Panc1 (cell line): ENCODE measurements around the gene SLC25A39. TPM values are rescaled to one million over a fixed set of nuclear protein-coding genes. Genes with fewer than 3 reads are reported as not detected.

Experiments
- ATAC-seq: fragments of 200-7000 bp; cut with Tn5 transposase; 2 replicates; pipeline ENCODE4 v1.9.1; 2020; ENCODE audit warnings: mild to moderate bottlenecking, moderate library complexity
- BruUV-seq: library from RNA; stranded (reverse); fragments of 400-500 nt; replicated peaks from 2 replicates; lab custom pipeline; 2021; lab: Mats Ljungman, UMichigan
- CTCF ChIA-PET: fragments of 300-600 bp; sonication (Branson Sonifier 250); formaldehyde crosslinking; loops from one replicate; lab custom pipeline; 2022; ENCODE audit warnings: antibody characterized with exemption; lab: Charles Lee
- POLR2A ChIA-PET: fragments of 300-600 bp; sonication (Branson Sonifier 250); formaldehyde crosslinking; loops from one replicate; lab custom pipeline; 2022; ENCODE audit warnings: antibody characterized with exemption; lab: Charles Lee
- DNase-seq: peaks from one replicate; pipeline ENCODE4 v3.0.0-alpha.2; 2010; ENCODE audit warnings: low read depth, low spot score
- H3K27ac ChIP-seq: 2 replicates; pipeline ENCODE4 v1.5.1; 2011; ENCODE audit warnings: mild to moderate bottlenecking, low read length, inconsistent platforms
- H3K27me3 ChIP-seq: fragments of 200-500 bp; sonication (Bioruptor generic); 2 replicates; pipeline ENCODE4 v1.6.0; 2014; ENCODE audit warnings: low read length, inconsistent platforms; ENCODE audit not compliant: control insufficient read depth, insufficient read depth
- H3K36me3 ChIP-seq: fragments of 200-500 bp; sonication (Bioruptor generic); 2 replicates; pipeline ENCODE4 v1.5.1; 2014; ENCODE audit warnings: inconsistent platforms, mild to moderate bottlenecking, low read length, moderate library complexity; ENCODE audit not compliant: control insufficient read depth, insufficient read depth
- H3K4me1 ChIP-seq: 2 replicates; pipeline ENCODE4 v1.5.1; 2011; ENCODE audit warnings: inconsistent platforms, mild to moderate bottlenecking, low read length, moderate library complexity; ENCODE audit not compliant: control insufficient read depth, insufficient read depth
- H3K4me3 ChIP-seq, 2 experiments: 2 replicates each; pipeline ENCODE4 v1.5.1; 2011 to 2012; ENCODE audit warnings: low read depth in 2 of 2, low read length in 2 of 2, mild to moderate bottlenecking in 2 of 2, inconsistent platforms in 1 of 2, moderate library complexity in 1 of 2
- H3K9me3 ChIP-seq: fragments of 200-500 bp; sonication (Bioruptor generic); 2 replicates; pipeline ENCODE4 v1.5.1; 2014; ENCODE audit warnings: low read depth, mild to moderate bottlenecking, inconsistent platforms, low read length, moderate library complexity; ENCODE audit not compliant: control insufficient read depth, insufficient read depth
- POLR2AphosphoS5 ChIP-seq: IDR thresholded peaks from 2 replicates; pipeline ENCODE4 v1.6.1; 2012; ENCODE audit warnings: mild to moderate bottlenecking, low read depth, low read length, moderate library complexity
- SIN3A ChIP-seq: IDR thresholded peaks from 2 replicates; pipeline ENCODE4 v1.6.1; 2012; ENCODE audit warnings: low read depth, mild to moderate bottlenecking, low read length, moderate library complexity, borderline replicate concordance; ENCODE audit not compliant: insufficient read depth
- TCF7L2 ChIP-seq: IDR thresholded peaks from 2 replicates; pipeline ENCODE4 v1.6.1; 2011; ENCODE audit warnings: mild to moderate bottlenecking, low read depth, low read length, inconsistent platforms
- in situ Hi-C: cut with HindIII; loops from 2 replicates; pipeline ENCODE4 v1.10.0; 2016; ENCODE audit warnings: low sequenced_read_pairs, low pct_unique_long_range_greater_than_20kb
- intact Hi-C: fragments of 100-400 bp; cut with micrococcal nuclease; formaldehyde crosslinking; loops from one replicate; pipeline ENCODE4 v1.10.0; 2022; ENCODE audit not compliant: unreplicated experiment
- total RNA-seq: library from RNA; stranded (reverse); gene quantifications from one replicate; pipeline ENCODE4 v1.2.1, GENCODE V29; 2021; ENCODE audit not compliant: unreplicated experiment
- TF ChIP-seq, protein P1 (sequence below): fragments of 450-650 bp; IDR thresholded peaks from 2 replicates; pipeline ENCODE4 v1.5.1; 2017; ENCODE audit warnings: mild to moderate bottlenecking
- TF ChIP-seq, protein P2 (sequence below), 2 experiments: IDR thresholded peaks; 2 replicates each; pipeline ENCODE4 v1.6.1; 2011 to 2012; ENCODE audit warnings: low read depth in 2 of 2, control low read depth in 1 of 2, low read length in 1 of 2, mild to moderate bottlenecking in 1 of 2, moderate library complexity in 1 of 2; ENCODE audit not compliant: insufficient read depth in 1 of 2

SLC25A39 gene
- total RNA-seq, 1 experiment from 2014 or later: 138 TPM

DNA sequence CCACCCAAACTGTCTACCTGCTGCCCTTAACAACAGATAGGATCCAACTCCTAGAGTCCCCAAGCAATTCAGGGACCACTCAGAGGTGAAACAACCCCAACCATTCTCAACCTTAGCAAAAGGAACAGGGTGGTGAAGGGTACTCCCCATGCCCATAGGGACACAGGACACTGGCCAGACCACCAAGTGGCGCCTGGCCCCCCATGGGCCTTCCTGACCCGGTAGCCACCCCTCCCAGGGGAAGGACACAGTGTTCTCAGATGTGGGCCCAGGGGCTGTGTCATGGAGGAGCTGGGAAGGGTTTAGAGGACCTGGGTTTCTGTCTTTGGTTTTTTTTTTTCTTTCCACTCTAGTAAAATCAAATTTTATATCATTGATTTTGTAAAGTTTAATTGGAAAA is 9.7 kb upstream of the SLC25A39 start:
- in situ Hi-C loops: no loop called here
- BruUV-seq: no TSS peak
- Histone ChIP-seq H3K36me3 (no peaks in the 10 kb centered on the region), H3K27me3 (no peaks in the 10 kb centered on the region), H3K4me1 (no peaks in the 10 kb centered on the region), H3K27ac (no peak overlapping the region), H3K9me3 (no peaks in the 10 kb centered on the region), H3K4me3 (no peak overlapping the region)
- intact Hi-C loops: no loop called here
- ChIA-PET CTCF (interaction anchor here (0.6 kb wide), 2 partner anchors 185 to 822 kb away, joined by 3 to 4 read pairs; no protein-coding TSS in a partner anchor), POLR2A (interaction anchor here (0.6 to 1.1 kb wide), 2 partner anchors 11 to 115 kb away, joined by 3 to 6 read pairs; partner anchors contain the start of genes GRN and UBTF)
- TF ChIP-seq, protein P1, sequence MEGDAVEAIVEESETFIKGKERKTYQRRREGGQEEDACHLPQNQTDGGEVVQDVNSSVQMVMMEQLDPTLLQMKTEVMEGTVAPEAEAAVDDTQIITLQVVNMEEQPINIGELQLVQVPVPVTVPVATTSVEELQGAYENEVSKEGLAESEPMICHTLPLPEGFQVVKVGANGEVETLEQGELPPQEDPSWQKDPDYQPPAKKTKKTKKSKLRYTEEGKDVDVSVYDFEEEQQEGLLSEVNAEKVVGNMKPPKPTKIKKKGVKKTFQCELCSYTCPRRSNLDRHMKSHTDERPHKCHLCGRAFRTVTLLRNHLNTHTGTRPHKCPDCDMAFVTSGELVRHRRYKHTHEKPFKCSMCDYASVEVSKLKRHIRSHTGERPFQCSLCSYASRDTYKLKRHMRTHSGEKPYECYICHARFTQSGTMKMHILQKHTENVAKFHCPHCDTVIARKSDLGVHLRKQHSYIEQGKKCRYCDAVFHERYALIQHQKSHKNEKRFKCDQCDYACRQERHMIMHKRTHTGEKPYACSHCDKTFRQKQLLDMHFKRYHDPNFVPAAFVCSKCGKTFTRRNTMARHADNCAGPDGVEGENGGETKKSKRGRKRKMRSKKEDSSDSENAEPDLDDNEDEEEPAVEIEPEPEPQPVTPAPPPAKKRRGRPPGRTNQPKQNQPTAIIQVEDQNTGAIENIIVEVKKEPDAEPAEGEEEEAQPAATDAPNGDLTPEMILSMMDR: no peak
- TF ChIP-seq SIN3A (no peak), POLR2AphosphoS5 (no peak), TCF7L2 (no peak)
- TF ChIP-seq, protein P2, sequence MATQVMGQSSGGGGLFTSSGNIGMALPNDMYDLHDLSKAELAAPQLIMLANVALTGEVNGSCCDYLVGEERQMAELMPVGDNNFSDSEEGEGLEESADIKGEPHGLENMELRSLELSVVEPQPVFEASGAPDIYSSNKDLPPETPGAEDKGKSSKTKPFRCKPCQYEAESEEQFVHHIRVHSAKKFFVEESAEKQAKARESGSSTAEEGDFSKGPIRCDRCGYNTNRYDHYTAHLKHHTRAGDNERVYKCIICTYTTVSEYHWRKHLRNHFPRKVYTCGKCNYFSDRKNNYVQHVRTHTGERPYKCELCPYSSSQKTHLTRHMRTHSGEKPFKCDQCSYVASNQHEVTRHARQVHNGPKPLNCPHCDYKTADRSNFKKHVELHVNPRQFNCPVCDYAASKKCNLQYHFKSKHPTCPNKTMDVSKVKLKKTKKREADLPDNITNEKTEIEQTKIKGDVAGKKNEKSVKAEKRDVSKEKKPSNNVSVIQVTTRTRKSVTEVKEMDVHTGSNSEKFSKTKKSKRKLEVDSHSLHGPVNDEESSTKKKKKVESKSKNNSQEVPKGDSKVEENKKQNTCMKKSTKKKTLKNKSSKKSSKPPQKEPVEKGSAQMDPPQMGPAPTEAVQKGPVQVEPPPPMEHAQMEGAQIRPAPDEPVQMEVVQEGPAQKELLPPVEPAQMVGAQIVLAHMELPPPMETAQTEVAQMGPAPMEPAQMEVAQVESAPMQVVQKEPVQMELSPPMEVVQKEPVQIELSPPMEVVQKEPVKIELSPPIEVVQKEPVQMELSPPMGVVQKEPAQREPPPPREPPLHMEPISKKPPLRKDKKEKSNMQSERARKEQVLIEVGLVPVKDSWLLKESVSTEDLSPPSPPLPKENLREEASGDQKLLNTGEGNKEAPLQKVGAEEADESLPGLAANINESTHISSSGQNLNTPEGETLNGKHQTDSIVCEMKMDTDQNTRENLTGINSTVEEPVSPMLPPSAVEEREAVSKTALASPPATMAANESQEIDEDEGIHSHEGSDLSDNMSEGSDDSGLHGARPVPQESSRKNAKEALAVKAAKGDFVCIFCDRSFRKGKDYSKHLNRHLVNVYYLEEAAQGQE (IDR thresholded peaks at IDR 0.05; ENCODE audit: insufficient read depth in 1 of 2, low read depth in 2 of 2, low read length in 1 of 2): no peak
- ATAC-seq (no peak), DNase-seq (no peak)

DNA sequence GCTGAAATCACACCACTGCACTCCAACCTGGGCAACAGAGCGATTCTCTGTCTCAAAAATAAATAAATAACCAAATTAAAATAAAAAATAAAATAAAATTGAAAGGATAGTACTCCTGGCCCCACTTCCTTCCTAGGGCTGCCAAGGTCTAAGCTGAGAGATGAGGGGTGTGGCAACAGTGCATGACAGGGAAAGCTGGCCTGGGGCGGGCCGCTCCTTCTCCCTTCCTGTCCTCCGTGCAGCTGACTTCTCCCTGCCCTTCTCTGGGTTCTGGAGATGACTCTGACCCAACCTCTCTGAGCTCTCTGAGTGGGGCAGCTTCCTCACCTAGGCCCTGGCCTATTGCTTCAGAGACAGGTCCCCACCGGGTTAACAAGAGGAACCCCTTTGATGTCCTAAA is 8.7 kb upstream of the SLC25A39 start:
- BruUV-seq: no TSS peak
- H3K27ac ChIP-seq: no peak overlapping the region
- H3K4me3 ChIP-seq: no peak overlapping the region
- ATAC-seq (no peak), DNase-seq (no peak)
- ChIA-PET POLR2A (interaction anchor here (1.1 kb wide), 1 partner anchor 12 kb away, joined by 3 read pairs; the partner anchor contains the start of gene GRN), CTCF (no interaction called here)
- intact Hi-C loops: no loop called here
- no peaks in the 10 kb centered on the region for H3K27me3 ChIP-seq
- H3K36me3 ChIP-seq: no peaks in the 10 kb centered on the region
- TF ChIP-seq TCF7L2 (no peak), POLR2AphosphoS5 (no peak), SIN3A (no peak)
- TF ChIP-seq, protein P2 (IDR thresholded peaks at IDR 0.05; ENCODE audit: insufficient read depth in 1 of 2, low read depth in 2 of 2, low read length in 1 of 2): no peak
- TF ChIP-seq, protein P1: no peak
- in situ Hi-C loops: no loop called here
- H3K4me1 ChIP-seq: no peaks in the 10 kb centered on the region; the same call in 1 of the 2 replicates
- H3K9me3 ChIP-seq: no peaks in the 10 kb centered on the region
